HFF-Myc (cell line): ENCODE results near the gene MEF2D.

Source experiments
- DNase-seq: peaks from one replicate; pipeline ENCODE4 v3.0.0-alpha.2; 2011; ENCODE audit warnings: low read depth; ENCODE audit errors: extremely low read depth
- H3K4me3 ChIP-seq: replicated peaks from 2 replicates; pipeline ENCODE4 v1.5.1; 2011; ENCODE audit warnings: low read depth, mild to moderate bottlenecking, control low read depth, low read length
- CTCF ChIP-seq: IDR thresholded peaks from 2 replicates; pipeline ENCODE4 v1.5.1; 2012; ENCODE audit warnings: mild to moderate bottlenecking, low read depth, low read length, control low read depth; ENCODE audit errors: missing control alignments

Gene MEF2D

GRCh38 chr1:156490401-156491032 lies 10.1 kb downstream of the MEF2D start:
- peak; percentile 5 for TF ChIP-seq CTCF
- no peak for DNase-seq
- H3K4me3 ChIP-seq: peak overlapping the region; percentile 28

GRCh38 chr1:156489935-156490293 lies 10.7 kb downstream of the MEF2D start:
- H3K4me3 ChIP-seq: peak overlapping the region; percentile 28
- no peak for TF ChIP-seq CTCF
- no peak for DNase-seq

GRCh38 chr1:156489166-156489934 lies 11.2 kb downstream of the MEF2D start:
- DNase-seq: no peak
- peak overlapping the region; percentile 28 for H3K4me3 ChIP-seq
- no peak for TF ChIP-seq CTCF

GRCh38 chr1:156488566-156489165 lies 11.9 kb downstream of the MEF2D start:
- TF ChIP-seq CTCF: no peak
- DNase-seq: no peak
- H3K4me3 ChIP-seq: no peak overlapping the region

GRCh38 chr1:156487862-156488261 lies 12.7 kb downstream of the MEF2D start:
- H3K4me3 ChIP-seq: no peak overlapping the region
- DNase-seq: no peak
- TF ChIP-seq CTCF: no peak

- TF ChIP-seq CTCF: no peak
- no peak for DNase-seq
- no peak overlapping the region for H3K4me3 ChIP-seq
Observed at GRCh38 chr1:156486421-156487344, 13.9 kb downstream of the MEF2D start.
